Endodermal cell (in vitro differentiated cells): Measurements from ENCODE around the gene OPCML. TPM values are rescaled to one million over a fixed set of nuclear protein-coding genes. Genes with fewer than 3 reads are reported as not detected.

Experiments used
- DNase-seq: peaks from one replicate; pipeline ENCODE4 v3.0.0-alpha.2; 2017
- H3K27ac ChIP-seq: 2 replicates; pipeline ENCODE4 v1.5.1; 2013; ENCODE audit warnings: mild to moderate bottlenecking, low read depth, low read length, moderate library complexity
- H3K27me3 ChIP-seq: 2 replicates; pipeline ENCODE4 v1.6.1; 2013; ENCODE audit warnings: mild to moderate bottlenecking, low read length, moderate library complexity; ENCODE audit not compliant: insufficient read depth, control insufficient read depth, poor library complexity, severe bottlenecking
- H3K36me3 ChIP-seq: 2 replicates; pipeline ENCODE4 v1.7.0; 2013; ENCODE audit warnings: mild to moderate bottlenecking, low read length, moderate library complexity; ENCODE audit not compliant: control insufficient read depth, insufficient read depth
- H3K4me1 ChIP-seq: one replicate; pipeline ENCODE4 v1.7.0; 2013; ENCODE audit warnings: low read length; ENCODE audit not compliant: control insufficient read depth, insufficient read depth
- H3K4me3 ChIP-seq: 2 replicates; pipeline ENCODE4 v1.5.1; 2013; ENCODE audit warnings: mild to moderate bottlenecking, low read length, moderate library complexity
- H3K9ac ChIP-seq: 2 replicates; pipeline ENCODE4 v1.6.1; 2013; ENCODE audit warnings: mild to moderate bottlenecking, low read length, moderate library complexity; ENCODE audit not compliant: poor library complexity, severe bottlenecking; ENCODE audit errors: extremely low read depth
- H3K9me3 ChIP-seq: 2 replicates; pipeline ENCODE4 v1.6.1; 2013; ENCODE audit warnings: mild to moderate bottlenecking, low read length, moderate library complexity; ENCODE audit not compliant: control insufficient read depth
- H3K27ac Mint-ChIP-seq: 2 replicates; pipeline ENCODE4 v1.8.0; 2020; ENCODE audit warnings: mixed read lengths
- H3K27me3 Mint-ChIP-seq: 2 replicates; pipeline ENCODE4 v1.8.0; 2021; ENCODE audit warnings: mild to moderate bottlenecking, mixed read lengths; ENCODE audit not compliant: insufficient read depth
- H3K36me3 Mint-ChIP-seq: 2 replicates; pipeline ENCODE4 v1.8.0; 2020; ENCODE audit warnings: low read depth, mixed read lengths
- H3K4me1 Mint-ChIP-seq: 2 replicates; pipeline ENCODE4 v1.8.0; 2020; ENCODE audit warnings: mixed read lengths
- H3K4me3 Mint-ChIP-seq: 2 replicates; pipeline ENCODE4 v1.8.0; 2020; ENCODE audit warnings: mild to moderate bottlenecking, moderate library complexity, mixed read lengths
- H3K9me3 Mint-ChIP-seq: 2 replicates; pipeline ENCODE4 v1.8.0; 2020; ENCODE audit warnings: mild to moderate bottlenecking, mixed read lengths
- CTCF ChIP-seq: fragments of 200-600 bp; sonication (generic); conservative IDR thresholded peaks from 2 replicates; pipeline ENCODE4 v1.5.0; 2021; ENCODE audit warnings: antibody characterized with exemption, mild to moderate bottlenecking
- WGBS, 2 experiments: methylation state at CpG; one replicate each; pipeline versions ENCODE4 v1.1.5 to v1.1.7; 2013; ENCODE audit warnings: missing lambda C conversion rate in 2 of 2, mixed read lengths in 1 of 2; ENCODE audit not compliant: insufficient coverage in 1 of 2, insufficient read length in 1 of 2; 5-methylcytosine and 5-hydroxymethylcytosine counted together
- total RNA-seq, 2 donors: library from RNA; stranded (reverse); fragmentation: NEBNext Ultra II Directional in 1 of 2; extraction: Animal tissue kit (Norgen Biotek cat#: 25700) in 1 of 2; gene quantifications; 2 replicates in 1 of 2; 3 replicates in 1 of 2; pipeline ENCODE4 v1.2.1, GENCODE V29; 2021

The OPCML gene
- total RNA-seq, 2 donors from 2014 or later = 0.49 to 0.86 TPM

- H3K36me3 ChIP-seq = no peaks in the 10 kb centered on the region
- H3K36me3 Mint-ChIP-seq = no peaks in the 10 kb centered on the region
- 27 to 80% methylated on average over 2 of the region's 2 CpGs for WGBS, 2 experiments
- H3K4me1 Mint-ChIP-seq = peaks cover 11% of the 10 kb centered on the region
- peaks cover 17% of the 10 kb centered on the region for H3K9me3 Mint-ChIP-seq
- H3K9ac ChIP-seq = no peak overlapping the region
- DNase-seq = peak; percentile 59
- H3K27ac Mint-ChIP-seq = no peak overlapping the region
- H3K4me3 ChIP-seq = no peak overlapping the region
- H3K27me3 Mint-ChIP-seq = no peaks in the 10 kb centered on the region
- no peak overlapping the region for H3K4me3 Mint-ChIP-seq
- TF ChIP-seq CTCF = no peak
- H3K27ac ChIP-seq = no peak overlapping the region
- H3K9me3 ChIP-seq = peaks cover 16% of the 10 kb centered on the region
- H3K4me1 ChIP-seq = peaks cover 5% of the 10 kb centered on the region
- H3K27me3 ChIP-seq = no peaks in the 10 kb centered on the region
These were observed 226.3 kb downstream of the OPCML start for GRCh38 chr11:133306019-133306418.

- H3K27me3 Mint-ChIP-seq = no peaks in the 10 kb centered on the region
- H3K9me3 ChIP-seq = peaks cover 16% of the 10 kb centered on the region
- H3K4me3 ChIP-seq = no peak overlapping the region
- TF ChIP-seq CTCF = no peak
- H3K27ac ChIP-seq = no peak overlapping the region
- H3K9ac ChIP-seq = no peak overlapping the region
- no peaks in the 10 kb centered on the region for H3K36me3 ChIP-seq
- peaks cover 17% of the 10 kb centered on the region for H3K9me3 Mint-ChIP-seq
- no peak overlapping the region for H3K27ac Mint-ChIP-seq
- no peak for DNase-seq
- H3K27me3 ChIP-seq = no peaks in the 10 kb centered on the region
- 90 to 96% methylated on average over 3 to 5 of the region's 5 CpGs for WGBS, 2 experiments
- H3K4me3 Mint-ChIP-seq = no peak overlapping the region
- H3K36me3 Mint-ChIP-seq = no peaks in the 10 kb centered on the region
- peaks cover 11% of the 10 kb centered on the region for H3K4me1 Mint-ChIP-seq
- peaks cover 5% of the 10 kb centered on the region for H3K4me1 ChIP-seq
These were observed 226.9 kb downstream of the OPCML start for GRCh38 chr11:133305208-133305956.

GRCh38 chr11:133303262-133303661, 229.0 kb downstream of the OPCML start:
- H3K27me3 ChIP-seq = no peaks in the 10 kb centered on the region
- no peak overlapping the region for H3K27ac ChIP-seq
- peaks cover 5% of the 10 kb centered on the region for H3K4me1 ChIP-seq
- Mint-ChIP-seq H3K36me3 (no peaks in the 10 kb centered on the region), H3K4me3 (no peak overlapping the region), H3K4me1 (peaks cover 11% of the 10 kb centered on the region), H3K27ac (no peak overlapping the region), H3K9me3 (peaks cover 10% of the 10 kb centered on the region), H3K27me3 (no peaks in the 10 kb centered on the region)
- TF ChIP-seq CTCF = no peak
- peaks cover 14% of the 10 kb centered on the region for H3K9me3 ChIP-seq
- H3K9ac ChIP-seq = no peak overlapping the region
- H3K36me3 ChIP-seq = no peaks in the 10 kb centered on the region
- whole genome bisulfite sequencing, 2 experiments = 94 to 98% methylated on average over 5 of the region's 5 CpGs
- peak overlapping the region; percentile 42 for H3K4me3 ChIP-seq
- no peak for DNase-seq
